Measurements from ENCODE around the gene AGAP5. TPM values are rescaled to one million over a fixed set of nuclear protein-coding genes. Genes with fewer than 3 reads are reported as not detected.

AGAP5 gene
- total and polyA plus RNA-seq, 9 of the 15 experiments (the other 6 are each of a cell fraction or from before 2014, with no cell fraction given), result 0.32 to 7.5 (median 5.3) TPM

- no peak for TF ChIP-seq ZNF407 (IDR thresholded peaks at IDR 0.05; ENCODE audit: low read depth)
- TF ChIP-seq ZSCAN29 (IDR thresholded peaks at IDR 0.05), result no peak
- TF ChIP-seq HMG20A (CRISPR knock-in tag; conservative IDR thresholded peaks at IDR 0.05), result no peak; the same call in 1 of the 2 replicates
- 0 out of 2 replicates have a peak, but pooled peaks have one; percentile 0 for TF ChIP-seq CUX1 (CRISPR knock-in tag; IDR thresholded peaks at IDR 0.05)
- TF ChIP-seq SETDB1 (IDR thresholded peaks at IDR 0.05; ENCODE audit: low read length), result peak; percentile 55
- peak; percentile 65; the same call in 1 of the 2 replicates for TF ChIP-seq ATF3 (IDR thresholded peaks at IDR 0.05)
- TF ChIP-seq ATF3 (CRISPR knock-in tag; conservative IDR thresholded peaks at IDR 0.05), result peak; percentile 41; the same call in 1 of the 2 replicates
- no peak for TF ChIP-seq TAF15 (IDR thresholded peaks at IDR 0.05; ENCODE audit: low read depth, low read length)
- TF ChIP-seq BCOR (IDR thresholded peaks at IDR 0.05), result 0 out of 2 replicates have a peak, but pooled peaks have one; percentile 42
- TF ChIP-seq ARHGAP35 (IDR thresholded peaks at IDR 0.05; ENCODE audit: partially characterized antibody), result no peak
- TF ChIP-seq VEZF1 (CRISPR knock-in tag; IDR thresholded peaks at IDR 0.05), result peak; percentile 93
- TF ChIP-seq TARDBP (IDR thresholded peaks at IDR 0.05), result peak; percentile 81; the same call in 1 of the 2 replicates
These were observed 46.2 kb upstream of the AGAP5 start, which contains the start of gene SEC24C (continued) for GRCh38 chr10:73743905-73744663.
